Fibroblast of villous mesenchyme (primary cell): ENCODE results near the gene DSC1. TPM values are rescaled to one million over a fixed set of nuclear protein-coding genes. Genes with fewer than 3 reads are reported as not detected.

Source experiments
- DNase-seq: peaks from one replicate; pipeline ENCODE4 v3.0.0-alpha.2; 2010; ENCODE audit warnings: low read depth
- H3K4me3 ChIP-seq: 2 replicates; pipeline ENCODE4 v1.5.1; 2011; ENCODE audit warnings: low read depth, mild to moderate bottlenecking, low read length
- total RNA-seq: library from RNA; depleted of rRNA; stranded (reverse); fragments of >200 nt; gene quantifications from 2 replicates; pipeline ENCODE4 v1.2.3, GENCODE V29; 2012
- TF ChIP-seq, protein P1 (sequence below): IDR thresholded peaks from 2 replicates; pipeline ENCODE4 v1.5.1; 2012; ENCODE audit warnings: low read depth, mild to moderate bottlenecking, low read length; ENCODE audit not compliant: insufficient read depth

DSC1 gene
- total RNA-seq, 1 donor, result not detected

- no peak for DNase-seq
- TF ChIP-seq, protein P1, sequence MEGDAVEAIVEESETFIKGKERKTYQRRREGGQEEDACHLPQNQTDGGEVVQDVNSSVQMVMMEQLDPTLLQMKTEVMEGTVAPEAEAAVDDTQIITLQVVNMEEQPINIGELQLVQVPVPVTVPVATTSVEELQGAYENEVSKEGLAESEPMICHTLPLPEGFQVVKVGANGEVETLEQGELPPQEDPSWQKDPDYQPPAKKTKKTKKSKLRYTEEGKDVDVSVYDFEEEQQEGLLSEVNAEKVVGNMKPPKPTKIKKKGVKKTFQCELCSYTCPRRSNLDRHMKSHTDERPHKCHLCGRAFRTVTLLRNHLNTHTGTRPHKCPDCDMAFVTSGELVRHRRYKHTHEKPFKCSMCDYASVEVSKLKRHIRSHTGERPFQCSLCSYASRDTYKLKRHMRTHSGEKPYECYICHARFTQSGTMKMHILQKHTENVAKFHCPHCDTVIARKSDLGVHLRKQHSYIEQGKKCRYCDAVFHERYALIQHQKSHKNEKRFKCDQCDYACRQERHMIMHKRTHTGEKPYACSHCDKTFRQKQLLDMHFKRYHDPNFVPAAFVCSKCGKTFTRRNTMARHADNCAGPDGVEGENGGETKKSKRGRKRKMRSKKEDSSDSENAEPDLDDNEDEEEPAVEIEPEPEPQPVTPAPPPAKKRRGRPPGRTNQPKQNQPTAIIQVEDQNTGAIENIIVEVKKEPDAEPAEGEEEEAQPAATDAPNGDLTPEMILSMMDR, result no peak
- H3K4me3 ChIP-seq, result no peak overlapping the region
Measured at GRCh38 chr18:31155498-31155897, 7.2 kb downstream of the DSC1 start.

- TF ChIP-seq, protein P1, result no peak
- H3K4me3 ChIP-seq, result no peak overlapping the region
- no peak for DNase-seq
Measured at GRCh38 chr18:31154181-31154580, 8.5 kb downstream of the DSC1 start.

- no peak overlapping the region for H3K4me3 ChIP-seq
- TF ChIP-seq, protein P1, result no peak
- DNase-seq, result no peak
Measured at GRCh38 chr18:31149351-31149750, 13.3 kb downstream of the DSC1 start.

GRCh38 chr18:31148600-31148999 is 14.1 kb downstream of the DSC1 start:
- no peak overlapping the region for H3K4me3 ChIP-seq
- TF ChIP-seq, protein P1, result no peak
- DNase-seq, result no peak

DNA sequence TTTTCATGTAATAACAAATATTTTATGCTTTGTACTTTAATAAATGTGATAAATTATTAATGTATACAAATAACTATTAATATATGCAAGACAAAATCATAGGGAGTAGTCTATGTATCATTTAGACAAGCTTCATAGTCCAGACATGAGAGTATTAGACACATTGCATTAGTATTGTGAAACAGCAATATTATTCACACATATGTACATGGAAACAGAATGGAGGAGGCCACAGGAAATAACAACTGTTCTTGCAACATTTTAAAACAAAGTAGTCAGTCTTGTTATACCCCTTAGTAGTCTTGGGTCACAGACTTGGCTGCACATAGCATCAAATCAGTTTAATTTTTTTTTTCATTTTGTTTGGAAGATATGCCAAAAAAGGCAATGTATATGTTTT is 15.8 kb downstream of the DSC1 start:
- DNase-seq, result no peak
- no peak overlapping the region for H3K4me3 ChIP-seq
- TF ChIP-seq, protein P1, result no peak

DNA sequence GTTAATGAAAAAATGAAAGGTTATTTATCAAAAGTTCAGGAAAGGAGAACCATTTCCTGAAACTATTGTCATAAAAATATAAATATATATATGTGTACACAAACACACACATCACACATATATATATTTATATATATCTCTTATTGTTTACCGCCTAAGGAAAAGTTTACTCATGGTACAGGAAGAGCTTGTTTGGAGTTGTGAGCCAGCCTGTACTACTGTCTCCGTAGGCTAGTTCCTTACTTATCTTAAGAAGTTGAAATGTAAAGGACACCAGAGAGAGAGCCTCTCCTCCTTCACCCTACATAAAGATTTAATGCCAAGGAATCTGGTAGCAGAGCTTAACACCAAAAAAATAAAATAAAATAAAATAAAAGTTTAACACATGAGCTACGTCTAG is 19.6 kb downstream of the DSC1 start:
- no peak overlapping the region for H3K4me3 ChIP-seq
- no peak for DNase-seq
- TF ChIP-seq, protein P1, result no peak

DNA sequence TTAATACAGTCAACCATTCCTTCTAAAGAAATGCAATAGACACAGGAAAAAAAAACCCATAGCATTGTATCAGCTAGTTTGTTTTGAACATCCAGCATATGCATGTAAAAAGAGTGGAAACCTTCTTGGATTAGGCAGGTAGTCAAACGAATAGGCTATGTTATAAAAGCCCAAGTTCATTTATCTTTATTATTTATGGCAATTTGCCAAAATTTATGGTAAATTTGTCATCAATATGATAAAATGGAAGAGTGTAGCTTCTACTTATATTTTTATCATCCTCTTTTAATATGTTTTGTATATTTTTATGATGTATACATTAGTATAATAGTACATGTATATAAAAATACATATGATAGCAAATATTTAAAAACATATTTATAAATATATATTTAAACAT is 23.9 kb downstream of the DSC1 start:
- TF ChIP-seq, protein P1, result no peak
- no peak for DNase-seq
- H3K4me3 ChIP-seq, result no peak overlapping the region
